Spleen (tissue), 11 donors: Measurements from ENCODE around the gene ATXN1. TPM values are rescaled to one million over a fixed set of nuclear protein-coding genes. Genes with fewer than 3 reads are reported as not detected.
A peak's percentile ranks its signal among the peaks of the same experiment; 100 is the strongest.

Source experiments
- DNase-seq: peaks from one replicate; pipeline ENCODE4 v3.0.0-alpha.2; 2020
- H3K27ac ChIP-seq, 8 donors: fragments of 200-600 bp; sonication (generic) in 7 of 8; 1 replicate in 4 of 8; 2 replicates in 4 of 8; pipeline versions ENCODE4 v1.5.0 to v1.8.0; 2016 to 2021; ENCODE audit warnings: inconsistent platforms in 4 of 8, mild to moderate bottlenecking in 4 of 8, moderate library complexity in 1 of 8
- H3K27me3 ChIP-seq, 7 donors: fragments of 200-600 bp; sonication (generic) in 6 of 7; replicated peaks in 1 of 7; 1 replicate in 4 of 7; 2 replicates in 3 of 7; pipeline versions ENCODE4 v1.5.0 to v1.8.0; 2016 to 2021; ENCODE audit warnings: inconsistent platforms in 3 of 7, mild to moderate bottlenecking in 1 of 7
- H3K36me3 ChIP-seq, 6 donors: fragments of 200-600 bp; sonication (generic) in 5 of 6; 1 replicate in 4 of 6; 2 replicates in 2 of 6; pipeline versions ENCODE4 v1.5.0 to v1.8.0; 2016 to 2021; ENCODE audit warnings: inconsistent platforms in 2 of 6
- H3K4me1 ChIP-seq, 6 donors: fragments of 200-600 bp; sonication (generic) in 5 of 6; 1 replicate in 3 of 6; 2 replicates in 3 of 6; pipeline versions ENCODE4 v1.5.0 to v1.8.0; 2016 to 2021; ENCODE audit warnings: inconsistent platforms in 3 of 6
- H3K4me3 ChIP-seq, 8 donors: fragments of 200-600 bp; sonication (generic) in 7 of 8; 1 replicate in 4 of 8; 2 replicates in 4 of 8; pipeline versions ENCODE4 v1.5.0 to v1.8.0; 2016 to 2021; ENCODE audit warnings: inconsistent platforms in 4 of 8, mild to moderate bottlenecking in 4 of 8, moderate library complexity in 2 of 8
- H3K9me3 ChIP-seq, 8 donors: fragments of 200-600 bp; sonication (generic) in 7 of 8; 1 replicate in 4 of 8; 2 replicates in 4 of 8; pipeline versions ENCODE4 v1.5.0 to v1.8.0; 2016 to 2021; ENCODE audit warnings: inconsistent platforms in 4 of 8
- POLR2A ChIP-seq, 3 donors: fragments of 450-650 bp; IDR thresholded peaks; one replicate each; pipeline ENCODE4 v1.5.1; 2017; ENCODE audit warnings: antibody characterized with exemption in 3 of 3, mild to moderate bottlenecking in 1 of 3
- POLR2AphosphoS5 ChIP-seq, 3 donors: sonication (generic); formaldehyde crosslinking; IDR thresholded peaks; one replicate each; pipeline ENCODE4 v1.5.1; 2017; ENCODE audit warnings: antibody characterized with exemption in 3 of 3
- WGBS, 5 donors: extraction: QIAGEN DNeasy Blood & Tissue Kit in 3 of 5; methylation state at CpG; one replicate each; pipeline versions ENCODE4 v1.1.5 to v1.1.7; 2013 to 2018; 5-methylcytosine and 5-hydroxymethylcytosine counted together
- intact Hi-C: fragments of 100-400 bp; cut with DNase I; formaldehyde crosslinking; loops from one replicate; pipeline ENCODE4 v1.15.0; 2023; ENCODE audit warnings: low total_unique reads
- polyA plus RNA-seq, 3 donors: library from polyadenylated mRNA; stranded (reverse); fragments of 200-250 nt; gene quantifications; one replicate each; pipeline ENCODE4 v1.2.1, GENCODE V29; 2013
- total RNA-seq, 7 donors: library from RNA; depleted of rRNA in 3 of 7; stranded (reverse); fragments of >200 nt in 3 of 7; fragmentation: NEBNext Ultra II Directional in 4 of 7; extraction: Animal tissue kit (Norgen Biotek cat#: 25700) in 4 of 7; gene quantifications; one replicate each; pipeline versions ENCODE4 v1.1.0 to v1.2.1, GENCODE V29; 2016 to 2021
- TF ChIP-seq, protein P1 (sequence below), 11 experiments: fragments of 200-600 bp in 7 of 11; fragments of 450-650 bp in 4 of 11; sonication (generic) in 4 of 11; IDR thresholded peaks in 8 of 11; conservative IDR thresholded peaks in 3 of 11; 1 replicate in 7 of 11; 2 replicates in 4 of 11; pipeline versions ENCODE4 v1.4.0 to v1.8.0; 2016 to 2021; ENCODE audit warnings: antibody characterized with exemption in 11 of 11, inconsistent platforms in 4 of 11, mild to moderate bottlenecking in 1 of 11
- donor health status: healthy with polysubstance abuse.
- donor health status: DM: no; HTN: no; CAD: no; lungs with moderate emphysema.
- donor health status: DM: no; HTN: no; CAD: no.
- donor health status: Bipolar disorder and iron deficiency.
- donor health status: healthy.
- donor health status: DM: no; HTN: no; CAD: no.
- donor health status: DM: yes; HTN: yes; CAD: no.

ATXN1 gene
- total and polyA plus RNA-seq, 10 donors = 3.5 to 123 (median 73.9) TPM

DNA sequence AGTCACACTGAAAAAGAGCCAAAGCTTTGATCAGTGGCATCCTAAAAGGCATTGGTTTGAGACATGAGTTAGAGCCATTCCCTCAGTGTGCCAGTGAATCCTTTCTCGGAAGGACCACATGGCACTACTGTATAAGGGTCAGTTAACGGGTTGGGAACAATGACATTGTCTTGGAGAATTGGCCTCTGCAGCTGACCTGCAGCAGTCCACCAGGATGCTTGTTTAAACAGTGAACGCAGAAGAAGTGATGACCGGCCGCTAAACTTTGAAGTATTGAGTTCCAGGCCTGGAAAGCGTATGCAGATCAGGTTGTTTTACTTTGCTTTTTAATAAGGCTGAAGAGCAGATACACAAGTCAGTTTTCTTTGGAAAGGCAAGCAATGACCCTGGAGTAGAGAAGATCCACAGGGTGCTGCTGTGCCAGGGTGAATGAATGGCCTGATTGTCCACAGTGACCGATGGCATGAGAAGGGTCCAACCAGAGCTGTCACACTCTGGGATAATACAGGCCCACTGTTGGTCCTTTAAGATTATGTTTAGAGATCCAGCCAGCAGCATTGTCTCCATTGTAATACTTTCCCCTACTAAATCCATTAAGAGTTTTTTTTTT, 465.1 kb downstream of the ATXN1 start:
- Histone ChIP-seq H3K27ac (no peak overlapping the region), H3K27me3 (no peaks in the 10 kb centered on the region), H3K4me1 (no peaks in the 10 kb centered on the region), H3K9me3 (no peaks in the 10 kb centered on the region), H3K36me3 (peaks cover 0 to 30% (median 0%) of the 10 kb centered on the region in 6 donors), H3K4me3 (no peak overlapping the region)
- intact Hi-C loops = no loop called here
- 93 to 100% (median 97%) methylated on average over 7 of the region's 7 CpGs for WGBS, 5 donors
- TF ChIP-seq POLR2A (IDR thresholded peaks at IDR 0.05) (no peak), POLR2AphosphoS5 (IDR thresholded peaks at IDR 0.05) (no peak)
- TF ChIP-seq, protein P1, sequence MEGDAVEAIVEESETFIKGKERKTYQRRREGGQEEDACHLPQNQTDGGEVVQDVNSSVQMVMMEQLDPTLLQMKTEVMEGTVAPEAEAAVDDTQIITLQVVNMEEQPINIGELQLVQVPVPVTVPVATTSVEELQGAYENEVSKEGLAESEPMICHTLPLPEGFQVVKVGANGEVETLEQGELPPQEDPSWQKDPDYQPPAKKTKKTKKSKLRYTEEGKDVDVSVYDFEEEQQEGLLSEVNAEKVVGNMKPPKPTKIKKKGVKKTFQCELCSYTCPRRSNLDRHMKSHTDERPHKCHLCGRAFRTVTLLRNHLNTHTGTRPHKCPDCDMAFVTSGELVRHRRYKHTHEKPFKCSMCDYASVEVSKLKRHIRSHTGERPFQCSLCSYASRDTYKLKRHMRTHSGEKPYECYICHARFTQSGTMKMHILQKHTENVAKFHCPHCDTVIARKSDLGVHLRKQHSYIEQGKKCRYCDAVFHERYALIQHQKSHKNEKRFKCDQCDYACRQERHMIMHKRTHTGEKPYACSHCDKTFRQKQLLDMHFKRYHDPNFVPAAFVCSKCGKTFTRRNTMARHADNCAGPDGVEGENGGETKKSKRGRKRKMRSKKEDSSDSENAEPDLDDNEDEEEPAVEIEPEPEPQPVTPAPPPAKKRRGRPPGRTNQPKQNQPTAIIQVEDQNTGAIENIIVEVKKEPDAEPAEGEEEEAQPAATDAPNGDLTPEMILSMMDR (IDR thresholded peaks at IDR 0.05 in 8 of 11, conservative IDR thresholded peaks at IDR 0.05 in 3 of 11) = no peak
- DNase-seq = no peak

DNA sequence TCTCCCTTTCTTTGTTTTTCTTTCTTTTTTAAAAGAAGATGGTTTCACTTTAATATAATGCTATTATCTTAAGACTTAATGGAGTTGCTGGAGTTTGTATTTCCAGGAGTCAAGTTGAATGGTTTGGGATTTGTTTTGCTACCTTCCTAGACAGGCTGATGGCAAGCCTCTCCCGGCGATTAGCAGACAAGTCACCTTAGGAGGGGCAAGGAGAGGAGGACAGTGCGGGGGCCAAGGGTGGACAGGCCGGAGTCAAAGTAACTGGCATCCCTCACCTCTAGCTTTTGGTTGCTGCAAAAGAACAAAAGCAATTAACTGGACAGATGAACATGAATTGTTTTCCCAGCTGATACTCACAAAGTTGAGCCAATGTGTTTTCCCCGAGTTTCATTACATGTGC, 465.8 kb downstream of the ATXN1 start:
- Histone ChIP-seq H3K36me3 (peaks cover 0 to 25% (median 2%) of the 10 kb centered on the region in 6 donors), H3K9me3 (no peaks in the 10 kb centered on the region), H3K4me1 (no peaks in the 10 kb centered on the region), H3K4me3 (no peak overlapping the region), H3K27ac (no peak overlapping the region), H3K27me3 (no peaks in the 10 kb centered on the region)
- whole genome bisulfite sequencing, 5 donors = 90 to 98% (median 95%) methylated on average over 5 of the region's 5 CpGs
- intact Hi-C loops = no loop called here
- TF ChIP-seq, protein P1 (IDR thresholded peaks at IDR 0.05 in 8 of 11, conservative IDR thresholded peaks at IDR 0.05 in 3 of 11) = no peak
- no peak for TF ChIP-seq POLR2AphosphoS5 (IDR thresholded peaks at IDR 0.05)
- no peak for TF ChIP-seq POLR2A (IDR thresholded peaks at IDR 0.05)
- no peak for DNase-seq

DNA sequence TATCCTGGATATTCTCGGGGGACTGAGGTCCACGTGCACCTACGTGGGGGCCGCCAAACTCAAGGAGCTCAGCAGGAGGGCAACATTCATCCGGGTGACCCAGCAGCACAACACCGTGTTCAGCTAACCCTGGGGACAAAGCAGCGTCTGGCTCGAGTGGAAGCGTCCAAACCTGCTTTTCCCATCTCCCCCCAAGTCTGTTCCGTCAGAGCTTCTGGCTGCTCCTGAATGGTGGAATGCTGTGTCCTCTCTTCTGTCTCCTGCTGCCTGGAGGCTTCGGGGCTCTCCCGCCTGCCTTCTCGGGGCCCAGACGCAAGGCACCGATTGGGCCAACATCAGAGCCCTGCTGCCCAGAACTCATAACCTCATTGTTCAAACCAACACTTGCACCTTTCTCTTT, 466.2 kb downstream of the ATXN1 start:
- no peaks in the 10 kb centered on the region for H3K27me3 ChIP-seq
- TF ChIP-seq POLR2AphosphoS5 (IDR thresholded peaks at IDR 0.05) = peak in 1 of 3 donors; percentile 23
- no peak for TF ChIP-seq POLR2A (IDR thresholded peaks at IDR 0.05)
- H3K27ac ChIP-seq = no peak overlapping the region
- H3K4me3 ChIP-seq = no peak overlapping the region
- no peaks in the 10 kb centered on the region for H3K9me3 ChIP-seq
- WGBS, 5 donors = 88 to 96% (median 94%) methylated on average over 15 of the region's 15 CpGs
- peaks cover 0 to 21% (median 2%) of the 10 kb centered on the region in 6 donors for H3K36me3 ChIP-seq
- no peaks in the 10 kb centered on the region for H3K4me1 ChIP-seq
- intact Hi-C loops = no loop called here
- no peak for DNase-seq

DNA sequence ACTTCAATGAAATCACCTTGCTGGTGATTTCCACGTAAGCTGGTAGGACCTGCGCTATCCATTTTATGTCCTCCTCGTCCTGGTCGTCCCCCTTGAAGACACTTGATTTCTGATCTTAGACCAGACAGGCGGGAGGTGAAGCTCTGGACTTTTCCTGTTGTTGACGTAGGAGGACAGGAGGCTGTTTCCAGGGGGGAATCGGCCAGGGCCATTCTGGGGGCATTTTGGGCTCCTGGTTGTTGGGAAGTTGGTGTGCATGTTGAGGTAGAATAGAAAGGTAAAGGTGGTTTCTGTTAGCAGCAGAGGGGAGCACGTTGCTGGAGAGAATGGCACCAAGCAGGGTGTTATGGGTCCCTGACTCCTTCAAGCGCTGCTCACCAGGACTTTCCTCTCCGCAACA, 466.9 kb downstream of the ATXN1 start:
- Histone ChIP-seq H3K27ac (no peak overlapping the region), H3K27me3 (no peaks in the 10 kb centered on the region), H3K36me3 (peaks cover 0 to 18% (median 2%) of the 10 kb centered on the region in 6 donors), H3K4me3 (no peak overlapping the region), H3K9me3 (no peaks in the 10 kb centered on the region), H3K4me1 (no peaks in the 10 kb centered on the region)
- 91 to 95% (median 93%) methylated on average over 10 of the region's 10 CpGs for WGBS, 5 donors
- intact Hi-C loops = no loop called here
- peak; percentile 31 for DNase-seq
- TF ChIP-seq, protein P1 (IDR thresholded peaks at IDR 0.05 in 8 of 11, conservative IDR thresholded peaks at IDR 0.05 in 3 of 11) = no peak
- TF ChIP-seq POLR2A (IDR thresholded peaks at IDR 0.05) (no peak), POLR2AphosphoS5 (IDR thresholded peaks at IDR 0.05) (no peak)
